ENCODE measurements around the gene DCAF11.

DNA sequence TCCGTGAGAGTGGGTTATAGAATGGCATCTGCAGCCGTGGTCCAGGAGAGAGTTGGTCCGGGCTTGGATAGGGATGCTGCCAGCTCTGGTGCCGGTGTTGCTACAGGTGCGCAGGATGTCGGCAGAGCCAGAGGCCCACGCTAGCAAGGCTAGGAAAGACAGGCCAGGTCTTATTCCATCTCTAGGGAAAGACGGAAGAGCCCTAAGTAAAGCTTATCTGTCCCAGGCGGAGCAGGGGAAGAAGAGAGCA, 20.9 kb downstream of the DCAF11 start:
- TF ChIP-seq, protein P1, sequence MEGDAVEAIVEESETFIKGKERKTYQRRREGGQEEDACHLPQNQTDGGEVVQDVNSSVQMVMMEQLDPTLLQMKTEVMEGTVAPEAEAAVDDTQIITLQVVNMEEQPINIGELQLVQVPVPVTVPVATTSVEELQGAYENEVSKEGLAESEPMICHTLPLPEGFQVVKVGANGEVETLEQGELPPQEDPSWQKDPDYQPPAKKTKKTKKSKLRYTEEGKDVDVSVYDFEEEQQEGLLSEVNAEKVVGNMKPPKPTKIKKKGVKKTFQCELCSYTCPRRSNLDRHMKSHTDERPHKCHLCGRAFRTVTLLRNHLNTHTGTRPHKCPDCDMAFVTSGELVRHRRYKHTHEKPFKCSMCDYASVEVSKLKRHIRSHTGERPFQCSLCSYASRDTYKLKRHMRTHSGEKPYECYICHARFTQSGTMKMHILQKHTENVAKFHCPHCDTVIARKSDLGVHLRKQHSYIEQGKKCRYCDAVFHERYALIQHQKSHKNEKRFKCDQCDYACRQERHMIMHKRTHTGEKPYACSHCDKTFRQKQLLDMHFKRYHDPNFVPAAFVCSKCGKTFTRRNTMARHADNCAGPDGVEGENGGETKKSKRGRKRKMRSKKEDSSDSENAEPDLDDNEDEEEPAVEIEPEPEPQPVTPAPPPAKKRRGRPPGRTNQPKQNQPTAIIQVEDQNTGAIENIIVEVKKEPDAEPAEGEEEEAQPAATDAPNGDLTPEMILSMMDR (IDR thresholded peaks at IDR 0.05; ENCODE audit: low read depth, low read length), result no peak
- TF ChIP-seq EZH2phosphoT487 (IDR thresholded peaks at IDR 0.05; ENCODE audit: low read depth), result no peak

Data from OCI-LY3 (cell line).